Right hindlimb (tissue), 1 donor: ENCODE data around the gene TIMM8A.

Experiments used
- DNase-seq: peaks from one replicate; pipeline ENCODE4 v3.0.0-alpha.2; 2018

The TIMM8A gene

GRCh38 chrX:101348452-101349192 lies at the start of gene TIMM8A:
Gene TIMM8A, minus strand, starts transcription at chrX:101348742. Its CDS starts 78 bp downstream, at chrX:101348664.
- DNase-seq = peak; percentile 82

- DNase-seq = no peak
Observed at GRCh38 chrX:101397779-101398178, 49.2 kb upstream of the TIMM8A start.

- DNase-seq = no peak
Observed at GRCh38 chrX:101395789-101396188, 47.2 kb upstream of the TIMM8A start.

GRCh38 chrX:101394372-101394771 lies 45.8 kb upstream of the TIMM8A start:
- DNase-seq = no peak

GRCh38 chrX:101393530-101394305 lies 45.2 kb upstream of the TIMM8A start:
- DNase-seq = no peak

- no peak for DNase-seq
Observed at GRCh38 chrX:101391831-101392230, 43.3 kb upstream of the TIMM8A start.

GRCh38 chrX:101390664-101391525 lies 42.4 kb upstream of the TIMM8A start, which contains the start of gene RPL36A:
Gene RPL36A, plus strand, starts transcription at chrX:101391011. Its CDS starts 33 bp downstream, at chrX:101391044.
- peak; percentile 92 for DNase-seq

- no peak for DNase-seq
Observed at GRCh38 chrX:101388604-101389003, 40.1 kb upstream of the TIMM8A start.

- DNase-seq = no peak
Observed at GRCh38 chrX:101386542-101386885, 38.0 kb upstream of the TIMM8A start.

- no peak for DNase-seq
Observed at GRCh38 chrX:101385795-101386541, 37.4 kb upstream of the TIMM8A start, which contains the start of gene BTK. Gene BTK, minus strand, starts transcription at chrX:101386191. Its CDS starts 10,907 bp downstream, at chrX:101375284.

- no peak for DNase-seq
Observed at GRCh38 chrX:101385026-101385684, 36.6 kb upstream of the TIMM8A start.

GRCh38 chrX:101383679-101384205 lies 35.2 kb upstream of the TIMM8A start:
- no peak for DNase-seq

- DNase-seq = no peak
Observed at GRCh38 chrX:101377547-101377946, 29.0 kb upstream of the TIMM8A start.

GRCh38 chrX:101370888-101371504 lies 22.5 kb upstream of the TIMM8A start:
- no peak for DNase-seq

- no peak for DNase-seq
Observed at GRCh38 chrX:101369687-101370086, 21.1 kb upstream of the TIMM8A start.

- DNase-seq = no peak
Observed at GRCh38 chrX:101368800-101369199, 20.3 kb upstream of the TIMM8A start.

- DNase-seq = no peak
Observed at GRCh38 chrX:101365301-101365795, 16.8 kb upstream of the TIMM8A start.

GRCh38 chrX:101362757-101363156 lies 14.2 kb upstream of the TIMM8A start:
- DNase-seq = no peak

GRCh38 chrX:101362116-101362515 lies 13.6 kb upstream of the TIMM8A start:
- no peak for DNase-seq

- no peak for DNase-seq
Observed at GRCh38 chrX:101360390-101360789, 11.8 kb upstream of the TIMM8A start.

- DNase-seq = no peak
Observed at GRCh38 chrX:101359966-101360365, 11.4 kb upstream of the TIMM8A start.
